GM19099 (cell line): Measurements from ENCODE around the gene PLA2G4F.

ENCODE experiments used
- POLR2A ChIP-seq: IDR thresholded peaks from 3 replicates; pipeline ENCODE4 v1.6.1; 2011; ENCODE audit warnings: low read depth; ENCODE audit not compliant: insufficient read length; ENCODE audit errors: extremely low read depth

The PLA2G4F gene

GRCh38 chr15:42107473-42107872, 49.0 kb downstream of the PLA2G4F start:
- no peak for TF ChIP-seq POLR2A

- TF ChIP-seq POLR2A = no peak
These were observed 50.1 kb downstream of the PLA2G4F start for GRCh38 chr15:42106288-42106687.

- TF ChIP-seq POLR2A = no peak
These were observed 52.1 kb downstream of the PLA2G4F start for GRCh38 chr15:42104095-42104891.

- TF ChIP-seq POLR2A = no peak
These were observed 53.7 kb downstream of the PLA2G4F start for GRCh38 chr15:42102646-42103235.

- no peak for TF ChIP-seq POLR2A
These were observed 54.6 kb downstream of the PLA2G4F start for GRCh38 chr15:42101861-42102260.

- TF ChIP-seq POLR2A = no peak
These were observed 56.2 kb downstream of the PLA2G4F start for GRCh38 chr15:42100021-42100800.

- no peak for TF ChIP-seq POLR2A
These were observed 59.4 kb downstream of the PLA2G4F start for GRCh38 chr15:42097018-42097417.

GRCh38 chr15:42094512-42094963, 61.9 kb downstream of the PLA2G4F start, which contains the start of gene PLA2G4D:
Gene PLA2G4D (minus strand): TSS chr15:42094562. CDS start chr15:42094459, 103 bp downstream.
- no peak for TF ChIP-seq POLR2A

- TF ChIP-seq POLR2A = no peak
These were observed 62.5 kb downstream of the PLA2G4F start for GRCh38 chr15:42093966-42094365.

GRCh38 chr15:42092398-42093318, 63.8 kb downstream of the PLA2G4F start:
- no peak for TF ChIP-seq POLR2A

- TF ChIP-seq POLR2A = no peak
These were observed 65.7 kb downstream of the PLA2G4F start for GRCh38 chr15:42090781-42091180.

GRCh38 chr15:42090370-42090769, 66.1 kb downstream of the PLA2G4F start:
- no peak for TF ChIP-seq POLR2A

- TF ChIP-seq POLR2A = no peak
These were observed 66.5 kb downstream of the PLA2G4F start for GRCh38 chr15:42089942-42090341.
